ENCODE results near the gene HBD. TPM values are rescaled to one million over a fixed set of nuclear protein-coding genes. Genes with fewer than 3 reads are reported as not detected.

HBD gene
- total and polyA plus RNA-seq, 9 of the 15 experiments (the other 6 are each of a cell fraction or from before 2014, with no cell fraction given): 11.8 to 169 (median 36.0) TPM

DNA sequence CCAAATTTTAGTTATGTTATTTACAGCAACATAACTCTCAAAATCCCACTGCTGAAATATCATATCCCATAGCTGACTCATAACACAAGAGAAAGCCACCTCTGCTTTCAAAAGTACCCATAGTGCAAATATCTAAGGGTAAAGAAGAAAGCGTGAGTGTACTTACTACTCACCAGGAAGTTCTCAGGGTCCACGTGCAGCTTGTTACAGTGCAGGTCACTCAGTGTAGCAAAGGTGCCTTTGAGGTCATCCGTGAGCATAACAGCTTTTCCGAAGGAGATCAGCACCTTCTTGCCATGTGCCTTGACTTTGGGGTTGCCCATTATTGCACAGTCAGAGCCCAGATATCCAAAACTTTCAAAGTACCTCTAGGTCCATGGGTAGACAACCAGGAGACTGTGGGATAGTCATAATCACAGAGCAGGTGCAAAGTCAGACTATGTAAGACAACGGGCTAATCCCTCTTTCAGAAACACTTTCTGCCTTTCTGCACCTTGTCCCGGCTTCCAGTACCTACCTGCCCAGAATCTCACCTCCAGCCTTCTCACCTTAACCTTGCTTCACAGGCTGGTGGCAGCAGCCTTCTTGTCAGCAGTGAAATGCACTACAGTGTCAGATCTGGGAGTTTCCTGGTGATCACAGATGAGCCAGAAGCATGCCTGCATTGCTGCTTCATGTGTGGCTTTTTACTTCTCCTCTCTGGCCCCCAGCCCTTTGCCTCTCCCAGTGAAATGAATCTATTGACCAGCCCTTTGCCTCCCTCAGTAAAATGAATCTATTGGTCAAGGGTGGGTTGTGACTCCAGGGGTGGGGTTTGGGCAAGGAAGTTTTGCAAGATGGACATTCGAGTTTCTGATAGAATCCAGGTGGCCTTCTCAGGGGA, 8.9 kb upstream of the HBD start (continued):
- TF ChIP-seq, protein P1, sequence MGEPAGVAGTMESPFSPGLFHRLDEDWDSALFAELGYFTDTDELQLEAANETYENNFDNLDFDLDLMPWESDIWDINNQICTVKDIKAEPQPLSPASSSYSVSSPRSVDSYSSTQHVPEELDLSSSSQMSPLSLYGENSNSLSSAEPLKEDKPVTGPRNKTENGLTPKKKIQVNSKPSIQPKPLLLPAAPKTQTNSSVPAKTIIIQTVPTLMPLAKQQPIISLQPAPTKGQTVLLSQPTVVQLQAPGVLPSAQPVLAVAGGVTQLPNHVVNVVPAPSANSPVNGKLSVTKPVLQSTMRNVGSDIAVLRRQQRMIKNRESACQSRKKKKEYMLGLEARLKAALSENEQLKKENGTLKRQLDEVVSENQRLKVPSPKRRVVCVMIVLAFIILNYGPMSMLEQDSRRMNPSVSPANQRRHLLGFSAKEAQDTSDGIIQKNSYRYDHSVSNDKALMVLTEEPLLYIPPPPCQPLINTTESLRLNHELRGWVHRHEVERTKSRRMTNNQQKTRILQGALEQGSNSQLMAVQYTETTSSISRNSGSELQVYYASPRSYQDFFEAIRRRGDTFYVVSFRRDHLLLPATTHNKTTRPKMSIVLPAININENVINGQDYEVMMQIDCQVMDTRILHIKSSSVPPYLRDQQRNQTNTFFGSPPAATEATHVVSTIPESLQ (CRISPR knock-in tag; IDR thresholded peaks at IDR 0.05): 0 out of 2 replicates have a peak, but pooled peaks have one; percentile 38
- no peak for TF ChIP-seq RBM22 (IDR thresholded peaks at IDR 0.05; ENCODE audit: low read depth, low read length, poor library complexity, severe bottlenecking)
- TF ChIP-seq MTA3 (IDR thresholded peaks at IDR 0.05; ENCODE audit: borderline replicate concordance): no peak; the same call in 1 of the 2 replicates
- 0 out of 2 replicates have a peak, but pooled peaks have one; percentile 54 for TF ChIP-seq KLF10 (CRISPR knock-in tag; IDR thresholded peaks at IDR 0.05)
- no peak for TF ChIP-seq PCBP1 (IDR thresholded peaks at IDR 0.05; ENCODE audit: low read depth, low read length, poor library complexity, severe bottlenecking)
- TF ChIP-seq FOXP1 (CRISPR knock-in tag; IDR thresholded peaks at IDR 0.05): no peak; the same call in 1 of the 2 replicates
- no peak for TF ChIP-seq ZZZ3 (IDR thresholded peaks at IDR 0.05)
- TF ChIP-seq, protein P2, sequence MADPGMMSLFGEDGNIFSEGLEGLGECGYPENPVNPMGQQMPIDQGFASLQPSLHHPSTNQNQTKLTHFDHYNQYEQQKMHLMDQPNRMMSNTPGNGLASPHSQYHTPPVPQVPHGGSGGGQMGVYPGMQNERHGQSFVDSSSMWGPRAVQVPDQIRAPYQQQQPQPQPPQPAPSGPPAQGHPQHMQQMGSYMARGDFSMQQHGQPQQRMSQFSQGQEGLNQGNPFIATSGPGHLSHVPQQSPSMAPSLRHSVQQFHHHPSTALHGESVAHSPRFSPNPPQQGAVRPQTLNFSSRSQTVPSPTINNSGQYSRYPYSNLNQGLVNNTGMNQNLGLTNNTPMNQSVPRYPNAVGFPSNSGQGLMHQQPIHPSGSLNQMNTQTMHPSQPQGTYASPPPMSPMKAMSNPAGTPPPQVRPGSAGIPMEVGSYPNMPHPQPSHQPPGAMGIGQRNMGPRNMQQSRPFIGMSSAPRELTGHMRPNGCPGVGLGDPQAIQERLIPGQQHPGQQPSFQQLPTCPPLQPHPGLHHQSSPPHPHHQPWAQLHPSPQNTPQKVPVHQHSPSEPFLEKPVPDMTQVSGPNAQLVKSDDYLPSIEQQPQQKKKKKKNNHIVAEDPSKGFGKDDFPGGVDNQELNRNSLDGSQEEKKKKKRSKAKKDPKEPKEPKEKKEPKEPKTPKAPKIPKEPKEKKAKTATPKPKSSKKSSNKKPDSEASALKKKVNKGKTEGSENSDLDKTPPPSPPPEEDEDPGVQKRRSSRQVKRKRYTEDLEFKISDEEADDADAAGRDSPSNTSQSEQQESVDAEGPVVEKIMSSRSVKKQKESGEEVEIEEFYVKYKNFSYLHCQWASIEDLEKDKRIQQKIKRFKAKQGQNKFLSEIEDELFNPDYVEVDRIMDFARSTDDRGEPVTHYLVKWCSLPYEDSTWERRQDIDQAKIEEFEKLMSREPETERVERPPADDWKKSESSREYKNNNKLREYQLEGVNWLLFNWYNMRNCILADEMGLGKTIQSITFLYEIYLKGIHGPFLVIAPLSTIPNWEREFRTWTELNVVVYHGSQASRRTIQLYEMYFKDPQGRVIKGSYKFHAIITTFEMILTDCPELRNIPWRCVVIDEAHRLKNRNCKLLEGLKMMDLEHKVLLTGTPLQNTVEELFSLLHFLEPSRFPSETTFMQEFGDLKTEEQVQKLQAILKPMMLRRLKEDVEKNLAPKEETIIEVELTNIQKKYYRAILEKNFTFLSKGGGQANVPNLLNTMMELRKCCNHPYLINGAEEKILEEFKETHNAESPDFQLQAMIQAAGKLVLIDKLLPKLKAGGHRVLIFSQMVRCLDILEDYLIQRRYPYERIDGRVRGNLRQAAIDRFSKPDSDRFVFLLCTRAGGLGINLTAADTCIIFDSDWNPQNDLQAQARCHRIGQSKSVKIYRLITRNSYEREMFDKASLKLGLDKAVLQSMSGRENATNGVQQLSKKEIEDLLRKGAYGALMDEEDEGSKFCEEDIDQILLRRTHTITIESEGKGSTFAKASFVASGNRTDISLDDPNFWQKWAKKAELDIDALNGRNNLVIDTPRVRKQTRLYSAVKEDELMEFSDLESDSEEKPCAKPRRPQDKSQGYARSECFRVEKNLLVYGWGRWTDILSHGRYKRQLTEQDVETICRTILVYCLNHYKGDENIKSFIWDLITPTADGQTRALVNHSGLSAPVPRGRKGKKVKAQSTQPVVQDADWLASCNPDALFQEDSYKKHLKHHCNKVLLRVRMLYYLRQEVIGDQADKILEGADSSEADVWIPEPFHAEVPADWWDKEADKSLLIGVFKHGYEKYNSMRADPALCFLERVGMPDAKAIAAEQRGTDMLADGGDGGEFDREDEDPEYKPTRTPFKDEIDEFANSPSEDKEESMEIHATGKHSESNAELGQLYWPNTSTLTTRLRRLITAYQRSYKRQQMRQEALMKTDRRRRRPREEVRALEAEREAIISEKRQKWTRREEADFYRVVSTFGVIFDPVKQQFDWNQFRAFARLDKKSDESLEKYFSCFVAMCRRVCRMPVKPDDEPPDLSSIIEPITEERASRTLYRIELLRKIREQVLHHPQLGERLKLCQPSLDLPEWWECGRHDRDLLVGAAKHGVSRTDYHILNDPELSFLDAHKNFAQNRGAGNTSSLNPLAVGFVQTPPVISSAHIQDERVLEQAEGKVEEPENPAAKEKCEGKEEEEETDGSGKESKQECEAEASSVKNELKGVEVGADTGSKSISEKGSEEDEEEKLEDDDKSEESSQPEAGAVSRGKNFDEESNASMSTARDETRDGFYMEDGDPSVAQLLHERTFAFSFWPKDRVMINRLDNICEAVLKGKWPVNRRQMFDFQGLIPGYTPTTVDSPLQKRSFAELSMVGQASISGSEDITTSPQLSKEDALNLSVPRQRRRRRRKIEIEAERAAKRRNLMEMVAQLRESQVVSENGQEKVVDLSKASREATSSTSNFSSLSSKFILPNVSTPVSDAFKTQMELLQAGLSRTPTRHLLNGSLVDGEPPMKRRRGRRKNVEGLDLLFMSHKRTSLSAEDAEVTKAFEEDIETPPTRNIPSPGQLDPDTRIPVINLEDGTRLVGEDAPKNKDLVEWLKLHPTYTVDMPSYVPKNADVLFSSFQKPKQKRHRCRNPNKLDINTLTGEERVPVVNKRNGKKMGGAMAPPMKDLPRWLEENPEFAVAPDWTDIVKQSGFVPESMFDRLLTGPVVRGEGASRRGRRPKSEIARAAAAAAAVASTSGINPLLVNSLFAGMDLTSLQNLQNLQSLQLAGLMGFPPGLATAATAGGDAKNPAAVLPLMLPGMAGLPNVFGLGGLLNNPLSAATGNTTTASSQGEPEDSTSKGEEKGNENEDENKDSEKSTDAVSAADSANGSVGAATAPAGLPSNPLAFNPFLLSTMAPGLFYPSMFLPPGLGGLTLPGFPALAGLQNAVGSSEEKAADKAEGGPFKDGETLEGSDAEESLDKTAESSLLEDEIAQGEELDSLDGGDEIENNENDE (IDR thresholded peaks at IDR 0.05; ENCODE audit: low read depth, low read length): peak; percentile 26
- peak; percentile 27; the same call in 1 of the 2 replicates for TF ChIP-seq NCOA6 (IDR thresholded peaks at IDR 0.05)
- peak; percentile 54; the same call in 1 of the 2 replicates for TF ChIP-seq CREM (IDR thresholded peaks at IDR 0.05; ENCODE audit: low read depth)
- no peak for TF ChIP-seq IRF2 (CRISPR knock-in tag; IDR thresholded peaks at IDR 0.05)
- TF ChIP-seq SMARCB1 (IDR thresholded peaks at IDR 0.05; ENCODE audit: insufficient read length, low read depth): no peak
- peak; percentile 42; the same call in 1 of the 2 replicates for TF ChIP-seq ESRRA (IDR thresholded peaks at IDR 0.05; ENCODE audit: borderline replicate concordance, low read depth)

Measured in K562 (cell line).